ENCODE results near the gene SYK.
"Not testable (repeated sequence)": the region's sequence is repeated elsewhere in the genome, so short reads cannot be mapped to it uniquely, and the experiment has no call there.

Gene SYK

DNA sequence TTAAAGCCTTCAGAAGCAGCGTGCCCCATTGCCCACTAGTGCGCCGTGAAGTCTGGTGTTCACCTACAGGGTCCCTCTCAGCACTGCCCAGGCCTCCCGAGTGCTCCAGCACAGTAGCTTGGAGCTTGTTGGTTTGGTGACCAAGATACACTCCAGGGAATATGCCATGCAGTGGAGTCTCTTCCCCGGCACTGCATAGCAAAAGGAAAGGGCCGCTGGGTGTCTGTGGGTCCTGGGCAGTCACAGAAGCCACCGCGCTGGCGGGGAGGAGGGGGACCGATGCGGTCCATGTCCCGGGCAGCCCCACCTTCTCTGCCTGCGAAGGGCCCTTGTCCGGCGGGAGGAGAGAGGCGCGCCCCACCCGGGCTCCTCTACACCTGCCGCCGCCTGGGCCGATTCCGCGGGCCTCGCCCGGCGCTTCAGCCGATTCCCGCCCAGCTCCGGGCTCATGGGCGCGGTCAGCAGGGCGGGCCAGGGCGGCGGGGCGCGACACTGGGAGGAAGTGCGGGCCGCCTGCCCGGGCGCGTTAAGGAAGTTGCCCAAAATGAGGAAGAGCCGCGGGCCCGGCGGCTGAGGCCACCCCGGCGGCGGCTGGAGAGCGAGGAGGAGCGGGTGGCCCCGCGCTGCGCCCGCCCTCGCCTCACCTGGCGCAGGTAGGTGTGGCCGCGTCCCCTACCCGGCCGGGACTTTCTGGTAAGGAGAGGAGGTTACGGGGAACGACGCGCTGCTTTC lies at the start of gene SYK:
SYK (plus strand) TSS at position 579 of the 732 bp plus-strand sequence. CDS start 42,080 bp downstream, outside the sequence.
- peak within 1 kb of the TSS; percentile 47; the same call in 1 of the 2 replicates for H3K4me3 ChIP-seq (ENCODE audit: low read length)
- no peaks in the 10 kb centered on the region; the same call in 1 of the 2 replicates for H3K27me3 ChIP-seq (ENCODE audit: control insufficient read depth, insufficient read depth, low read length)
- no peaks in the 10 kb centered on the region for H3K4me1 ChIP-seq (ENCODE audit: control insufficient read depth, insufficient read depth, low read length)
- H3K36me3 ChIP-seq (ENCODE audit: control insufficient read depth, insufficient read depth, low read length), result no peaks in the 10 kb centered on the region
- no peak for DNase-seq (ENCODE audit: low read depth, low spot score)
- no peaks in the 10 kb centered on the region for H3K9me3 ChIP-seq (ENCODE audit: control insufficient read depth, insufficient read depth, low read length)
- H3K27ac ChIP-seq (ENCODE audit: low read length), result no peak within 1 kb of the TSS
- no CpG with 5 or more reads among the region's 64 CpGs for WGBS (ENCODE audit: insufficient coverage, insufficient read length)

DNA sequence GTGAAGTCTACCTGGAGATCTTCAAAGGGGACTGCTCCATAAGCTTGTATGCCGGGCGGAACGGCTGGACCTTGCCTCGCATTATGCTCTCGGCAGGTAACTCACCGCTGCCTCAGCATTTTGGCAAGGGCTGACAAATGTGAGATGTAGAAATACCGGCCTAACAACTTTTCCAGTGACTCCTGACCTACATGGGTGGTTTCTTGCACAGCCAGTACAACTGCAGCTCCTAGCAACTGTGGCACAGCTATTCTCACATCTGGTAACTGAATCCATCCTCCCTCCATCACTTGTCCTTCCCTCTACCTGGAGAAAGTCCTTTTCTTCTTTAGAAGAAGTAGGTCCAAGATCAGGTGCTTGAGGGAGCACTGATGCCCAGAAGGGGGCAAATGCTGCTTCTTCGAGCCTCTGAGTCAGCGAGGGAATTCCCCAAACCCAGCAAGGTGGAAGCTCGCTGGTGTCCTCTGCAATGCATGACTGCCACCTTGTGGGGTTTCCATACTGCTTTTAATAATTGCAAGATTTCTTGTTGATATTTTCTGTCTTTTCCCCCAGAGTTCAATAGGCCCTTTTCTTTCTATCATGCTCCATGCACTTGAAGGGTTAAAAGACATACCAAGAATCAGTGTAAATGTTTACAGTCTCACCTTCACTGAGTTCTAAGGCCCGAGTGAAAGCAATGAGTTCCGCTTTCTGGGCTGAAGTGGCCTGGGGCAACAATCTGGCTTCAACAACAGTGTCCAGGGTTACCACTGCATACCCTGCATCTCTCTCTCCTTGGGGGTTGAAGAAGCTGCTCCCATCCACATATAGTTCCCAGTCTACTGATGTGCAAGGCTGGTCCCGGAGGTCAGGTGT lies 45.9 kb upstream of the SYK start:
- H3K36me3 ChIP-seq (ENCODE audit: control insufficient read depth, insufficient read depth, low read length); H3K9me3 ChIP-seq (ENCODE audit: control insufficient read depth, insufficient read depth, low read length); DNase-seq (ENCODE audit: low read depth, low spot score); H3K27me3 ChIP-seq (ENCODE audit: control insufficient read depth, insufficient read depth, low read length); H3K27ac ChIP-seq (ENCODE audit: low read length); H3K4me3 ChIP-seq (ENCODE audit: low read length); H3K4me1 ChIP-seq (ENCODE audit: control insufficient read depth, insufficient read depth, low read length): not testable (repeated sequence)
- no CpG with 5 or more reads among the region's 13 CpGs for WGBS (ENCODE audit: insufficient coverage, insufficient read length)

- H3K27ac ChIP-seq (ENCODE audit: low read length); H3K9me3 ChIP-seq (ENCODE audit: control insufficient read depth, insufficient read depth, low read length); H3K27me3 ChIP-seq (ENCODE audit: control insufficient read depth, insufficient read depth, low read length); H3K4me3 ChIP-seq (ENCODE audit: low read length); H3K4me1 ChIP-seq (ENCODE audit: control insufficient read depth, insufficient read depth, low read length); H3K36me3 ChIP-seq (ENCODE audit: control insufficient read depth, insufficient read depth, low read length); DNase-seq (ENCODE audit: low read depth, low spot score): not testable (repeated sequence)
- no CpG with 5 or more reads among the region's 14 CpGs for WGBS (ENCODE audit: insufficient coverage, insufficient read length)
Observed at GRCh38 chr9:90760577-90760976, 41.0 kb upstream of the SYK start.

GRCh38 chr9:90766731-90767130 lies 34.9 kb upstream of the SYK start:
- no peak overlapping the region for H3K4me3 ChIP-seq (ENCODE audit: low read length)
- no peaks in the 10 kb centered on the region for H3K36me3 ChIP-seq (ENCODE audit: control insufficient read depth, insufficient read depth, low read length)
- no peak for DNase-seq (ENCODE audit: low read depth, low spot score)
- H3K9me3 ChIP-seq (ENCODE audit: control insufficient read depth, insufficient read depth, low read length), result peaks cover 2% of the 10 kb centered on the region
- H3K4me1 ChIP-seq (ENCODE audit: control insufficient read depth, insufficient read depth, low read length), result no peaks in the 10 kb centered on the region
- H3K27ac ChIP-seq (ENCODE audit: low read length), result no peak overlapping the region
- H3K27me3 ChIP-seq (ENCODE audit: control insufficient read depth, insufficient read depth, low read length), result no peaks in the 10 kb centered on the region

GRCh38 chr9:90767523-90768100 lies 34.0 kb upstream of the SYK start:
- H3K9me3 ChIP-seq (ENCODE audit: control insufficient read depth, insufficient read depth, low read length), result peaks cover 2% of the 10 kb centered on the region
- no peak overlapping the region for H3K4me3 ChIP-seq (ENCODE audit: low read length)
- no CpG with 5 or more reads among the region's 1 CpG for WGBS (ENCODE audit: insufficient coverage, insufficient read length)
- H3K36me3 ChIP-seq (ENCODE audit: control insufficient read depth, insufficient read depth, low read length), result no peaks in the 10 kb centered on the region
- no peak for DNase-seq (ENCODE audit: low read depth, low spot score)
- no peaks in the 10 kb centered on the region for H3K27me3 ChIP-seq (ENCODE audit: control insufficient read depth, insufficient read depth, low read length)
- H3K4me1 ChIP-seq (ENCODE audit: control insufficient read depth, insufficient read depth, low read length), result no peaks in the 10 kb centered on the region
- no peak overlapping the region for H3K27ac ChIP-seq (ENCODE audit: low read length)

GRCh38 chr9:90770182-90770738 lies 31.4 kb upstream of the SYK start:
- H3K36me3 ChIP-seq (ENCODE audit: control insufficient read depth, insufficient read depth, low read length), result no peaks in the 10 kb centered on the region
- DNase-seq (ENCODE audit: low read depth, low spot score), result no peak
- H3K27me3 ChIP-seq (ENCODE audit: control insufficient read depth, insufficient read depth, low read length), result no peaks in the 10 kb centered on the region
- no peaks in the 10 kb centered on the region for H3K4me1 ChIP-seq (ENCODE audit: control insufficient read depth, insufficient read depth, low read length)
- no peak overlapping the region for H3K4me3 ChIP-seq (ENCODE audit: low read length)
- no CpG with 5 or more reads among the region's 2 CpGs for WGBS (ENCODE audit: insufficient coverage, insufficient read length)
- H3K27ac ChIP-seq (ENCODE audit: low read length), result no peak overlapping the region
- H3K9me3 ChIP-seq (ENCODE audit: control insufficient read depth, insufficient read depth, low read length), result peaks cover 2% of the 10 kb centered on the region

DNA sequence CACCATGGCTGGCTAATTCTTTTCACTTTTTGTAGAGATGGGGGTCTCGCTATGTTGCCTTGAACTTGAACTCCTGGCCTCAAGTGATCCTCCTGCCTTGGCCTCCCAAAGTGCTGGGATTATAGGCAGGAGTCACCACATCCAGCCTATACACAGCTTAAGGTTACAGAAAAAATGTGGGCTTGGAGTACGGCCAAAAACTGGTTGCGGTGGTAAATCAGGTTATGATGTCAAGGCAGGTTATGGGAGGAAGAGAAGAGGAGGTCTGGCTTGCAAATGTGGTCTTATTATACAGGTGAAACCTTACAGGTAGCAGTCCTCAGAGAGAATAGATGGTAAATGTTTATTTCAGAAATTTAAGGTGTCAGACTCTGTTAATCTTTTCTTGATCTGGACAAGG lies 30.7 kb upstream of the SYK start:
- H3K36me3 ChIP-seq (ENCODE audit: control insufficient read depth, insufficient read depth, low read length), result no peaks in the 10 kb centered on the region
- no peaks in the 10 kb centered on the region for H3K4me1 ChIP-seq (ENCODE audit: control insufficient read depth, insufficient read depth, low read length)
- peaks cover 2% of the 10 kb centered on the region for H3K9me3 ChIP-seq (ENCODE audit: control insufficient read depth, insufficient read depth, low read length)
- H3K27me3 ChIP-seq (ENCODE audit: control insufficient read depth, insufficient read depth, low read length), result no peaks in the 10 kb centered on the region
- no peak overlapping the region for H3K4me3 ChIP-seq (ENCODE audit: low read length)
- WGBS (ENCODE audit: insufficient coverage, insufficient read length), result no CpG with 5 or more reads among the region's 3 CpGs
- H3K27ac ChIP-seq (ENCODE audit: low read length), result no peak overlapping the region
- no peak for DNase-seq (ENCODE audit: low read depth, low spot score)

GRCh38 chr9:90772386-90772785 lies 29.2 kb upstream of the SYK start:
- Histone ChIP-seq H3K9me3 (ENCODE audit: control insufficient read depth, insufficient read depth, low read length) (peaks cover 2% of the 10 kb centered on the region), H3K4me3 (ENCODE audit: low read length) (no peak overlapping the region), H3K27ac (ENCODE audit: low read length) (no peak overlapping the region), H3K36me3 (ENCODE audit: control insufficient read depth, insufficient read depth, low read length) (no peaks in the 10 kb centered on the region), H3K4me1 (ENCODE audit: control insufficient read depth, insufficient read depth, low read length) (no peaks in the 10 kb centered on the region), H3K27me3 (ENCODE audit: control insufficient read depth, insufficient read depth, low read length) (no peaks in the 10 kb centered on the region)
- WGBS (ENCODE audit: insufficient coverage, insufficient read length), result no CpG with 5 or more reads among the region's 1 CpG
- no peak for DNase-seq (ENCODE audit: low read depth, low spot score)

DNA sequence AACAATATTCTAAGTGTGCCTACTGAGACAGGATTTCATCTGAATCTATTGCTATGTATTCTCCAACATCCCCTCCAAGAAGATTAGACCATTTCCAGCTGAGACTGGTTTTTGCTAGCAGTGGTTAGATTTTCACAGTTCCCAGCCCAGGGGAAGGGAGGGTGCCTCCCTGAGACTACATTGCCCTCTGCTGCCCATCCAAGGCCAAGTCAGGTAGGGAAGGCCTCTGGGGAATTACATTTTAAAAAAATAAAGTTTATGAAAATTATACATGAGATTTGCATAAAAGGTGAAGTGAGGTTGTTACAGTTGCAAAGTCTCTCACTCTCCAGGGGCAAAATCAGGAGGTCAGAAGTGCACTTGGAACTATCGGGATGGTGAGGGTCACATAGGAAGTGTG lies 28.0 kb upstream of the SYK start:
- no peaks in the 10 kb centered on the region for H3K36me3 ChIP-seq (ENCODE audit: control insufficient read depth, insufficient read depth, low read length)
- H3K27me3 ChIP-seq (ENCODE audit: control insufficient read depth, insufficient read depth, low read length), result no peaks in the 10 kb centered on the region
- WGBS (ENCODE audit: insufficient coverage, insufficient read length), result no CpG with 5 or more reads among the region's 1 CpG
- no peak for DNase-seq (ENCODE audit: low read depth, low spot score)
- 0 out of 2 replicates have a peak, but pooled peaks cover under 1% of the 10 kb centered on the region for H3K4me1 ChIP-seq (ENCODE audit: control insufficient read depth, insufficient read depth, low read length)
- H3K4me3 ChIP-seq (ENCODE audit: low read length), result no peak overlapping the region
- no peak overlapping the region for H3K27ac ChIP-seq (ENCODE audit: low read length)
- H3K9me3 ChIP-seq (ENCODE audit: control insufficient read depth, insufficient read depth, low read length), result peaks cover 2% of the 10 kb centered on the region

DNA sequence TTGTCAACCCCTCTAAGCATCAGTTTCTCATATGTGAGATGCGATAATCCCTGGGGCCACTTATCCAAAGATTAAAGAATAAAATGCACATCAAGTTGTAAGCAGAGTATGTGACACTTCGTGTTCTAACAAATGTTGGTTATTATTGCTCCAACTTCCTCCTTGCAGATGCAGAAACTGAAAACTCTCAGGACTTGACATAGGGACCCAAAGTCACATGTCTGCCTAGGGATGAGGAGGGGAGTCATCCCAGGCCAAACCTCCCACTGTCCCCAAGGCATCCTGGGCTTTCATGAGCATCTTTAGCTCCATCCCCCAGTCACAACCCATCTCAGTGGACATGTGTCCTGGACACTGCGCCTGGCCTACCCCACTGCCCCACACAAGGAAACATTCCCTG lies 27.5 kb upstream of the SYK start:
- Histone ChIP-seq H3K9me3 (ENCODE audit: control insufficient read depth, insufficient read depth, low read length) (peaks cover 2% of the 10 kb centered on the region; the same call in 1 of the 2 replicates), H3K27me3 (ENCODE audit: control insufficient read depth, insufficient read depth, low read length) (no peaks in the 10 kb centered on the region), H3K36me3 (ENCODE audit: control insufficient read depth, insufficient read depth, low read length) (no peaks in the 10 kb centered on the region), H3K4me3 (ENCODE audit: low read length) (no peak overlapping the region), H3K27ac (ENCODE audit: low read length) (no peak overlapping the region), H3K4me1 (ENCODE audit: control insufficient read depth, insufficient read depth, low read length) (0 out of 2 replicates have a peak, but pooled peaks cover 1% of the 10 kb centered on the region)
- no peak for DNase-seq (ENCODE audit: low read depth, low spot score)
- no CpG with 5 or more reads among the region's 3 CpGs for WGBS (ENCODE audit: insufficient coverage, insufficient read length)
